Measurements from ENCODE around the gene ZNHIT2.

DNA sequence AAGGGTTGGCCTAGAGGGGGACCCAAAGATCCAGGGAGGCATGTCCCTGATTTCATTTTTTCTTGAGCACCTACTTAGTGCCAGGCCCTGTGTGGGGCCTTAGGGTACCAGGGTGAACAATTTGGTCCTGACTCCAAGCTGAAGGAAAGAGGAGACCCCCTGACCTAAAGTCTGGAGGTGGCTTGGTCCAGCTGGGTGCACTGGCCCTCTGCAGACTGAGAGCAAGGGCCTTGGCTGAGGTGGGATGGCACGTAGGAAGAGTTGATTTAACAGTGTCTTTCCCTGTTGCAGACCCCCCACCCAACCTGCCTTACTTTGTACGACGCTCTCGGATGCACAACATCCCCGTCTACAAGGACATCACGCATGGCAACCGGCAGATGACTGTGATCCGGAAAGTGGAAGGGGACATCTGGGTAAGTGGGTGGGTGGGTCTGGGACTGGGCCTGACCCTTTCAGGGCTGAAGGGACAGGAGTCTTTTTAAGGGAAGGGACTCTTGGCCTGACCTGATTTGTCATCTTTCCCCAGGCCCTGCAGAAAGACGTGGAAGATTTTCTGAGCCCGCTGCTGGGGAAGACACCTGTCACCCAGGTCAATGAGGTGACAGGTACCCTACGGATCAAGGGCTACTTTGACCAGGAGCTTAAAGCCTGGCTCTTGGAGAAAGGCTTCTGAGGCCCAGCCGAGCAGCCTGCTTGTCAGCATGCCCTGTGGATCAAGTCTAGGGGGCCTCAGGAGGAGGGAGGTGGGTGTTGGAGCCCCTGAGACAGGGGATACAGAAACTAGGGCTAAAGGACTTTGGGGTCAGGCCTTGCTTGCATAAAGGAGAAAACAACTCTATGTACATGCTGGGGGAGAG is 7.9 kb upstream of the ZNHIT2 start:
- TF ChIP-seq, protein P1, sequence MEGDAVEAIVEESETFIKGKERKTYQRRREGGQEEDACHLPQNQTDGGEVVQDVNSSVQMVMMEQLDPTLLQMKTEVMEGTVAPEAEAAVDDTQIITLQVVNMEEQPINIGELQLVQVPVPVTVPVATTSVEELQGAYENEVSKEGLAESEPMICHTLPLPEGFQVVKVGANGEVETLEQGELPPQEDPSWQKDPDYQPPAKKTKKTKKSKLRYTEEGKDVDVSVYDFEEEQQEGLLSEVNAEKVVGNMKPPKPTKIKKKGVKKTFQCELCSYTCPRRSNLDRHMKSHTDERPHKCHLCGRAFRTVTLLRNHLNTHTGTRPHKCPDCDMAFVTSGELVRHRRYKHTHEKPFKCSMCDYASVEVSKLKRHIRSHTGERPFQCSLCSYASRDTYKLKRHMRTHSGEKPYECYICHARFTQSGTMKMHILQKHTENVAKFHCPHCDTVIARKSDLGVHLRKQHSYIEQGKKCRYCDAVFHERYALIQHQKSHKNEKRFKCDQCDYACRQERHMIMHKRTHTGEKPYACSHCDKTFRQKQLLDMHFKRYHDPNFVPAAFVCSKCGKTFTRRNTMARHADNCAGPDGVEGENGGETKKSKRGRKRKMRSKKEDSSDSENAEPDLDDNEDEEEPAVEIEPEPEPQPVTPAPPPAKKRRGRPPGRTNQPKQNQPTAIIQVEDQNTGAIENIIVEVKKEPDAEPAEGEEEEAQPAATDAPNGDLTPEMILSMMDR (IDR thresholded peaks at IDR 0.05; ENCODE audit: borderline replicate concordance, extremely low read depth, low read length, poor library complexity, severe bottlenecking) = no peak
- TF ChIP-seq EZH2 (IDR thresholded peaks at IDR 0.05; ENCODE audit: borderline replicate concordance, low read depth, low read length, severe bottlenecking) = no peak

All from DND-41 (cell line).